Transverse colon (tissue), 3 donors: Measurements from ENCODE around the gene KRTAP10-9.

ENCODE experiments used
- CTCF ChIP-seq, 5 experiments: fragments of 200-600 bp in 3 of 5; fragments of 450-650 bp in 2 of 5; sonication (generic) in 3 of 5; IDR thresholded peaks; 1 replicate in 2 of 5; 2 replicates in 3 of 5; pipeline ENCODE4 v1.5.1; 2016 to 2017; ENCODE audit warnings: antibody characterized with exemption in 5 of 5, inconsistent platforms in 3 of 5, mild to moderate bottlenecking in 2 of 5, moderate library complexity in 1 of 5
- EP300 ChIP-seq: sonication (generic); formaldehyde crosslinking; IDR thresholded peaks from one replicate; pipeline ENCODE4 v1.6.1; 2017; ENCODE audit warnings: antibody characterized with exemption, low read depth
- POLR2A ChIP-seq: fragments of 450-650 bp; IDR thresholded peaks from one replicate; pipeline ENCODE4 v1.6.1; 2016; ENCODE audit warnings: antibody characterized with exemption, mild to moderate bottlenecking, moderate library complexity

- TF ChIP-seq CTCF (IDR thresholded peaks at IDR 0.05) (no peak), EP300 (no peak), POLR2A (no peak)
Measured at GRCh38 chr21:44601596-44602462, 25.1 kb upstream of the KRTAP10-9 start.
